OCI-LY1 (cell line): ENCODE measurements around the gene LITAFD.
"Not testable (repeated sequence)": the region's sequence is repeated elsewhere in the genome, so short reads cannot be mapped to it uniquely, and the experiment has no call there.

Source experiments
- H2AFZ ChIP-seq: fragments of 200-600 bp; sonication (generic), shearing (Covaris generic); 2 replicates; pipeline ENCODE4 v1.6.0; 2014; ENCODE audit warnings: antibody characterized with exemption, mild to moderate bottlenecking, low read length
- H3F3A ChIP-seq: fragments of 200-600 bp; sonication (generic), shearing (Covaris generic); 2 replicates; pipeline ENCODE4 v1.6.0; 2014; ENCODE audit warnings: mild to moderate bottlenecking, antibody characterized with exemption, low read length, moderate library complexity; ENCODE audit not compliant: insufficient read depth
- H3K27ac ChIP-seq: fragments of 200-600 bp; sonication (generic); 2 replicates; pipeline ENCODE4 v1.5.1; 2014; ENCODE audit warnings: low read length, mixed run types, mild to moderate bottlenecking, low read depth; ENCODE audit not compliant: poor library complexity, severe bottlenecking
- H3K27me3 ChIP-seq: fragments of 200-600 bp; sonication (generic); 2 replicates; pipeline ENCODE4 v1.6.0; 2014; ENCODE audit warnings: antibody characterized with exemption, mild to moderate bottlenecking, low read length, moderate library complexity; ENCODE audit not compliant: insufficient read depth
- H3K36me3 ChIP-seq: fragments of 200-600 bp; sonication (generic); 2 replicates; pipeline ENCODE4 v1.6.1; 2014; ENCODE audit warnings: mild to moderate bottlenecking, antibody characterized with exemption, low read length, moderate library complexity, mixed read lengths; ENCODE audit not compliant: insufficient read depth
- H3K4me1 ChIP-seq: fragments of 200-600 bp; sonication (generic); 2 replicates; pipeline ENCODE4 v1.5.1; 2014; ENCODE audit warnings: mild to moderate bottlenecking, low read length, moderate library complexity; ENCODE audit not compliant: insufficient read depth, severe bottlenecking
- H3K4me2 ChIP-seq: fragments of 200-600 bp; sonication (generic), shearing (Covaris generic); 2 replicates; pipeline ENCODE4 v1.6.1; 2014; ENCODE audit warnings: low read length
- H3K4me3 ChIP-seq: fragments of 200-600 bp; sonication (generic); 2 replicates; pipeline ENCODE4 v1.5.1; 2014; ENCODE audit warnings: low read length, low read depth, mild to moderate bottlenecking, mixed read lengths; ENCODE audit not compliant: poor library complexity, severe bottlenecking
- H3K79me2 ChIP-seq: fragments of 200-600 bp; shearing (Covaris generic); 2 replicates; pipeline ENCODE4 v1.6.1; 2016; ENCODE audit warnings: mixed run types, low read length, mixed read lengths; ENCODE audit not compliant: insufficient read depth
- H3K9ac ChIP-seq: fragments of 200-600 bp; sonication (generic), shearing (Covaris generic); 2 replicates; pipeline ENCODE4 v1.6.1; 2014; ENCODE audit warnings: mild to moderate bottlenecking, low read length, mixed read lengths
- H3K9me2 ChIP-seq: fragments of 200-600 bp; sonication (generic), shearing (Covaris generic); 2 replicates; pipeline ENCODE4 v1.6.1; 2014; ENCODE audit warnings: low read depth, mild to moderate bottlenecking, low read length, mixed read lengths
- H3K9me3 ChIP-seq: fragments of 200-600 bp; shearing (Covaris generic); 2 replicates; pipeline ENCODE4 v1.6.1; 2014; ENCODE audit warnings: low read length, mixed read lengths
- H4K20me1 ChIP-seq: fragments of 200-600 bp; sonication (generic), shearing (Covaris generic); 2 replicates; pipeline ENCODE4 v1.6.0; 2016; ENCODE audit warnings: mild to moderate bottlenecking, low read length; ENCODE audit not compliant: insufficient read depth
- EZH2 ChIP-seq: fragments of 200-600 bp; sonication (generic), shearing (Covaris generic); IDR thresholded peaks from 2 replicates; pipeline ENCODE4 v1.8.0; 2017; ENCODE audit warnings: borderline replicate concordance, mixed run types, mild to moderate bottlenecking, antibody characterized with exemption, low read length, moderate library complexity, mixed read lengths
- TF ChIP-seq, protein P1 (sequence below): fragments of 200-600 bp; sonication (generic), shearing (Covaris generic); IDR thresholded peaks from 2 replicates; pipeline ENCODE4 v1.5.1; 2017; ENCODE audit warnings: mild to moderate bottlenecking, antibody characterized with exemption, low read length, moderate library complexity, mixed read lengths

Gene LITAFD

GRCh38 chr16:8872071-8872470, 10.1 kb upstream of the LITAFD start:
- TF ChIP-seq, protein P1, sequence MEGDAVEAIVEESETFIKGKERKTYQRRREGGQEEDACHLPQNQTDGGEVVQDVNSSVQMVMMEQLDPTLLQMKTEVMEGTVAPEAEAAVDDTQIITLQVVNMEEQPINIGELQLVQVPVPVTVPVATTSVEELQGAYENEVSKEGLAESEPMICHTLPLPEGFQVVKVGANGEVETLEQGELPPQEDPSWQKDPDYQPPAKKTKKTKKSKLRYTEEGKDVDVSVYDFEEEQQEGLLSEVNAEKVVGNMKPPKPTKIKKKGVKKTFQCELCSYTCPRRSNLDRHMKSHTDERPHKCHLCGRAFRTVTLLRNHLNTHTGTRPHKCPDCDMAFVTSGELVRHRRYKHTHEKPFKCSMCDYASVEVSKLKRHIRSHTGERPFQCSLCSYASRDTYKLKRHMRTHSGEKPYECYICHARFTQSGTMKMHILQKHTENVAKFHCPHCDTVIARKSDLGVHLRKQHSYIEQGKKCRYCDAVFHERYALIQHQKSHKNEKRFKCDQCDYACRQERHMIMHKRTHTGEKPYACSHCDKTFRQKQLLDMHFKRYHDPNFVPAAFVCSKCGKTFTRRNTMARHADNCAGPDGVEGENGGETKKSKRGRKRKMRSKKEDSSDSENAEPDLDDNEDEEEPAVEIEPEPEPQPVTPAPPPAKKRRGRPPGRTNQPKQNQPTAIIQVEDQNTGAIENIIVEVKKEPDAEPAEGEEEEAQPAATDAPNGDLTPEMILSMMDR, result no peak
- TF ChIP-seq EZH2, result no peak
- Histone ChIP-seq H3K9ac (no peak overlapping the region), H3F3A (peaks cover 4% of the 10 kb centered on the region; the same call in 1 of the 2 replicates), H3K36me3 (no peaks in the 10 kb centered on the region), H3K79me2 (peaks cover 10% of the 10 kb centered on the region), H3K4me2 (no peak overlapping the region), H4K20me1 (no peaks in the 10 kb centered on the region), H3K27me3 (no peaks in the 10 kb centered on the region), H3K4me3 (no peak overlapping the region), H3K27ac (no peak overlapping the region), H2AFZ (no peak overlapping the region), H3K9me2 (no peaks in the 10 kb centered on the region), H3K9me3 (no peaks in the 10 kb centered on the region), H3K4me1 (peaks cover 23% of the 10 kb centered on the region)

- Histone ChIP-seq H2AFZ (no peak overlapping the region), H4K20me1 (no peaks in the 10 kb centered on the region), H3K27ac (no peak overlapping the region), H3K9me3 (no peaks in the 10 kb centered on the region), H3K4me2 (no peak overlapping the region), H3K9me2 (no peaks in the 10 kb centered on the region), H3K79me2 (no peaks in the 10 kb centered on the region), H3K36me3 (no peaks in the 10 kb centered on the region), H3K4me1 (peaks cover 21% of the 10 kb centered on the region), H3K9ac (no peak overlapping the region), H3K4me3 (no peak overlapping the region), H3K27me3 (no peaks in the 10 kb centered on the region), H3F3A (peaks cover 4% of the 10 kb centered on the region; the same call in 1 of the 2 replicates)
- TF ChIP-seq EZH2, result no peak
- TF ChIP-seq, protein P1, result peak; percentile 30; the same call in 1 of the 2 replicates
These were observed 8.9 kb upstream of the LITAFD start for GRCh38 chr16:8872967-8873865.

DNA sequence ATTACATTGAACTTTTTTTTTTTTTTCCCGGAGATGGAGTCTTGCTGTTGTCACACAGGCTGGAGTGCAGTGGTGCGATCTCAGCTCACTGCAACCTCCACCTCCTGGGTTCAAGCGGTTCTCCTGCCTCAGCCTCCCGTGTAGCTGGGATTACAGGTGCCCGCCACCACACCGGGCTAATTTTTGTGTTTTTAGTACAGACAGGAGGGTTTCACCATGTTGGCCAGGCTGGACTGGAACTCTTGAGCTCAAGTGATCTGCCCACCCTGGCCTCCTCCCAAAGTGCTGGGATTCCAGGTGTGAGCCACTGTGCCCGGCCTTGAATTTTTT, 8.3 kb upstream of the LITAFD start:
- not testable (repeated sequence) for H3F3A ChIP-seq, H3K9me3 ChIP-seq, H2AFZ ChIP-seq, H3K36me3 ChIP-seq, H3K27ac ChIP-seq, H4K20me1 ChIP-seq, H3K27me3 ChIP-seq, H3K79me2 ChIP-seq, H3K9ac ChIP-seq, H3K4me3 ChIP-seq, H3K9me2 ChIP-seq, H3K4me2 ChIP-seq
- H3K4me1 ChIP-seq, result peaks cover 21% of the 10 kb centered on the region

DNA sequence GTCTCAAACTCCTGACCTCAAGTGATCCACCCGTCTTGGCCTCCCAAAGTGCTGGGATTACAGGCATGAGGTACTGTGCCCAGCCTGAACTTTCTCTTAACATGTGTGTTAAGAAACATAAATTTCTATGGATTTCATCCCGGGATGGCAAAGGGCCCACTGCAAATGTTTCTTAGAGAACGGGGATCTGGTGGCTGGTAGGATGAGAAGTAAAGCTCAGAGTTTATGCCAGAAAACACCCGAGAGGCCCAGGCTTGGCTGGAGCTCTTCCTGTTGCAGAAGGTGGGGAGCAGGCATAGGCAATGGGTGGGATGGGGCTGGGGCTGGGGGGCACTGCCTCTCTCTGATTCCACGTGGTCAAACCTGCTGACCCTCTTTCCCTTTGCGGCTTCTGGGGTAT, 7.8 kb upstream of the LITAFD start:
- Histone ChIP-seq H3K27ac (no peak overlapping the region), H3K27me3 (no peaks in the 10 kb centered on the region), H2AFZ (no peak overlapping the region), H3K9me3 (no peaks in the 10 kb centered on the region), H3K4me1 (peaks cover 18% of the 10 kb centered on the region), H3K79me2 (no peaks in the 10 kb centered on the region), H3K36me3 (no peaks in the 10 kb centered on the region), H3F3A (peaks cover 4% of the 10 kb centered on the region; the same call in 1 of the 2 replicates), H3K4me3 (no peak overlapping the region), H3K9ac (no peak overlapping the region), H3K9me2 (no peaks in the 10 kb centered on the region), H3K4me2 (no peak overlapping the region), H4K20me1 (no peaks in the 10 kb centered on the region)
- no peak for TF ChIP-seq EZH2
- TF ChIP-seq, protein P1, result no peak

DNA sequence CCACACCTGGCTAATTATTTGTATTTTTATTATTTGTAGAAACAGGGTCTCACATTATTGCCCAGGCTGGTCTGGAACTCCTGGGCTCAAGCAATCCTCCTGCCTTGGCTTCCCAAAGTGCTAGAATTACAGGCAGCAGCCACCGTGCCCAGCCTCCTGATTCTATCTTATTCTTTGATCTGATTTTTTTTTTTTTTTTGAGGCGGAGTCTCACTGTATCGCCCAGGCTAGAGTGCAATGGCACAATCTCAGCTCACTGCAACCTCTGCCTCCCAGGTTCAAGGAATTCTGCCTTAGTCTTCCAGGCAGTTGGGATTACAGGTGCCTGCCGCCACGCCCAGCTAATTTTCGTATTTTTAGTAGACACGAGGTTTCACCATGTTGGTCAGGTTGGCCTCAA, 6.8 kb upstream of the LITAFD start:
- H3K4me1 ChIP-seq, result peaks cover 15% of the 10 kb centered on the region
- H3F3A ChIP-seq, H3K27ac ChIP-seq, H3K36me3 ChIP-seq, H3K4me2 ChIP-seq, H3K9ac ChIP-seq, H3K4me3 ChIP-seq, H3K9me2 ChIP-seq, H3K9me3 ChIP-seq, H3K79me2 ChIP-seq, H4K20me1 ChIP-seq, H2AFZ ChIP-seq, H3K27me3 ChIP-seq: not testable (repeated sequence)
